Colonic mucosa (tissue), 4 donors: Measurements from ENCODE around the gene KRTAP2-3. TPM values are rescaled to one million over a fixed set of nuclear protein-coding genes. Genes with fewer than 3 reads are reported as not detected.
"Not testable (repeated sequence)": the region's sequence is repeated elsewhere in the genome, so short reads cannot be mapped to it uniquely, and the experiment has no call there.

Experiments
- DNase-seq: peaks from one replicate; pipeline ENCODE4 v3.0.0-alpha.2; 2020
- H3K27ac ChIP-seq: fragments of 200-600 bp; one replicate; pipeline ENCODE4 v1.8.0; 2021
- H3K27me3 ChIP-seq: fragments of 200-600 bp; one replicate; pipeline ENCODE4 v1.8.0; 2021
- H3K36me3 ChIP-seq: fragments of 200-600 bp; one replicate; pipeline ENCODE4 v1.8.0; 2021
- H3K4me1 ChIP-seq: fragments of 200-600 bp; one replicate; pipeline ENCODE4 v1.8.0; 2021; ENCODE audit warnings: mild to moderate bottlenecking
- H3K4me3 ChIP-seq: fragments of 200-600 bp; one replicate; pipeline ENCODE4 v1.8.0; 2021
- H3K9ac ChIP-seq, 2 donors: one replicate each; pipeline ENCODE4 v1.7.0; 2013; ENCODE audit warnings: control low read depth in 2 of 2, low read depth in 2 of 2, low read length in 2 of 2
- H3K9me3 ChIP-seq: fragments of 200-600 bp; one replicate; pipeline ENCODE4 v1.8.0; 2021
- CTCF ChIP-seq: fragments of 200-600 bp; IDR thresholded peaks from one replicate; pipeline ENCODE4 v1.8.0; 2022; ENCODE audit warnings: antibody characterized with exemption, mild to moderate bottlenecking
- intact Hi-C: fragments of 100-400 bp; cut with DNase I; formaldehyde crosslinking; loops from one replicate; pipeline ENCODE4 v1.14.1; 2022
- total RNA-seq, 2 donors: library from RNA; stranded (reverse); fragmentation: NEBNext Ultra II Directional in 1 of 2; extraction: Animal tissue kit (Norgen Biotek cat#: 25700) in 1 of 2; gene quantifications; one replicate each; pipeline ENCODE4 v1.2.1, GENCODE V29; 2021
- donor health status: healthy.
- donor health status: DM: no; HTN: no; CAD: no.
- donor health status: DM: no; HTN: no; CAD: no.

Gene KRTAP2-3
- total RNA-seq, 2 donors from 2014 or later = not detected

- no peak for DNase-seq
- no peak for TF ChIP-seq CTCF
- no peak overlapping the region for H3K4me3 ChIP-seq
- no peaks in the 10 kb centered on the region for H3K4me1 ChIP-seq
- intact Hi-C loops = no loop called here
- no peaks in the 10 kb centered on the region for H3K36me3 ChIP-seq
- H3K9ac ChIP-seq = no peak overlapping the region
- no peak overlapping the region for H3K27ac ChIP-seq
- no peaks in the 10 kb centered on the region for H3K9me3 ChIP-seq
- no peaks in the 10 kb centered on the region for H3K27me3 ChIP-seq
These were observed 7.4 kb upstream of the KRTAP2-3 start for GRCh38 chr17:41067281-41067680.

GRCh38 chr17:41065829-41066624 is 6.1 kb upstream of the KRTAP2-3 start, which contains the start of gene KRTAP2-4:
KRTAP2-4 (minus strand) TSS chr17:41065879; CDS start chr17:41065845, 34 bp downstream.
- DNase-seq = no peak
- H3K4me1 ChIP-seq = no peaks in the 10 kb centered on the region
- H3K9ac ChIP-seq = no peak within 1 kb of the TSS
- H3K9me3 ChIP-seq = no peaks in the 10 kb centered on the region
- intact Hi-C loops = no loop called here
- no peaks in the 10 kb centered on the region for H3K36me3 ChIP-seq
- H3K27me3 ChIP-seq = no peaks in the 10 kb centered on the region
- H3K4me3 ChIP-seq = no peak within 1 kb of the TSS
- H3K27ac ChIP-seq = no peak within 1 kb of the TSS
- TF ChIP-seq CTCF = no peak

GRCh38 chr17:41065016-41065689 is 5.2 kb upstream of the KRTAP2-3 start:
- H3K4me1 ChIP-seq, intact Hi-C loops, DNase-seq, H3K9ac ChIP-seq, H3K36me3 ChIP-seq, H3K27ac ChIP-seq, H3K9me3 ChIP-seq, H3K27me3 ChIP-seq, H3K4me3 ChIP-seq: not testable (repeated sequence)

GRCh38 chr17:41064301-41064700 is 4.4 kb upstream of the KRTAP2-3 start:
- no peak overlapping the region for H3K9ac ChIP-seq
- intact Hi-C loops = no loop called here

GRCh38 chr17:41063449-41063848 is 3.5 kb upstream of the KRTAP2-3 start:
- DNase-seq = no peak
- Histone ChIP-seq H3K27me3 (no peaks in the 10 kb centered on the region), H3K36me3 (no peaks in the 10 kb centered on the region), H3K4me3 (no peak overlapping the region), H3K9me3 (no peaks in the 10 kb centered on the region), H3K9ac (no peak overlapping the region), H3K4me1 (no peaks in the 10 kb centered on the region), H3K27ac (no peak overlapping the region)
- intact Hi-C loops = no loop called here
- no peak for TF ChIP-seq CTCF

More at GRCh38 chr17:41064301-41064700, 4.4 kb upstream of the KRTAP2-3 start:
- H3K9me3 ChIP-seq = no peaks in the 10 kb centered on the region
- H3K4me1 ChIP-seq = no peaks in the 10 kb centered on the region
- no peak for DNase-seq
- no peaks in the 10 kb centered on the region for H3K27me3 ChIP-seq
- H3K36me3 ChIP-seq = no peaks in the 10 kb centered on the region
- TF ChIP-seq CTCF = no peak
- no peak overlapping the region for H3K27ac ChIP-seq
- H3K4me3 ChIP-seq = no peak overlapping the region

- H3K4me1 ChIP-seq = no peaks in the 10 kb centered on the region
- no peak overlapping the region for H3K9ac ChIP-seq
- no peak overlapping the region for H3K27ac ChIP-seq
- DNase-seq = no peak
- intact Hi-C loops = no loop called here
- no peaks in the 10 kb centered on the region for H3K9me3 ChIP-seq
- H3K36me3 ChIP-seq = no peaks in the 10 kb centered on the region
- H3K27me3 ChIP-seq = no peaks in the 10 kb centered on the region
- no peak for TF ChIP-seq CTCF
- no peak overlapping the region for H3K4me3 ChIP-seq
These were observed 2.0 kb upstream of the KRTAP2-3 start for GRCh38 chr17:41061964-41062363.

- H3K9me3 ChIP-seq, H3K4me3 ChIP-seq, H3K27me3 ChIP-seq, intact Hi-C loops, H3K4me1 ChIP-seq, DNase-seq, H3K36me3 ChIP-seq, H3K9ac ChIP-seq, H3K27ac ChIP-seq: not testable (repeated sequence)
These were observed 450 bp downstream of the KRTAP2-3 start for GRCh38 chr17:41059276-41060051.
